GM18867 (cell line): ENCODE measurements around the gene NHSL1.

Experiments used
- ATAC-seq: cut with Tn5 transposase; IDR thresholded peaks from one replicate; pipeline ENCODE4 v1.9.1; 2021; ENCODE audit warnings: mild to moderate bottlenecking, moderate library complexity; ENCODE audit not compliant: unreplicated experiment

Gene NHSL1, protein sequence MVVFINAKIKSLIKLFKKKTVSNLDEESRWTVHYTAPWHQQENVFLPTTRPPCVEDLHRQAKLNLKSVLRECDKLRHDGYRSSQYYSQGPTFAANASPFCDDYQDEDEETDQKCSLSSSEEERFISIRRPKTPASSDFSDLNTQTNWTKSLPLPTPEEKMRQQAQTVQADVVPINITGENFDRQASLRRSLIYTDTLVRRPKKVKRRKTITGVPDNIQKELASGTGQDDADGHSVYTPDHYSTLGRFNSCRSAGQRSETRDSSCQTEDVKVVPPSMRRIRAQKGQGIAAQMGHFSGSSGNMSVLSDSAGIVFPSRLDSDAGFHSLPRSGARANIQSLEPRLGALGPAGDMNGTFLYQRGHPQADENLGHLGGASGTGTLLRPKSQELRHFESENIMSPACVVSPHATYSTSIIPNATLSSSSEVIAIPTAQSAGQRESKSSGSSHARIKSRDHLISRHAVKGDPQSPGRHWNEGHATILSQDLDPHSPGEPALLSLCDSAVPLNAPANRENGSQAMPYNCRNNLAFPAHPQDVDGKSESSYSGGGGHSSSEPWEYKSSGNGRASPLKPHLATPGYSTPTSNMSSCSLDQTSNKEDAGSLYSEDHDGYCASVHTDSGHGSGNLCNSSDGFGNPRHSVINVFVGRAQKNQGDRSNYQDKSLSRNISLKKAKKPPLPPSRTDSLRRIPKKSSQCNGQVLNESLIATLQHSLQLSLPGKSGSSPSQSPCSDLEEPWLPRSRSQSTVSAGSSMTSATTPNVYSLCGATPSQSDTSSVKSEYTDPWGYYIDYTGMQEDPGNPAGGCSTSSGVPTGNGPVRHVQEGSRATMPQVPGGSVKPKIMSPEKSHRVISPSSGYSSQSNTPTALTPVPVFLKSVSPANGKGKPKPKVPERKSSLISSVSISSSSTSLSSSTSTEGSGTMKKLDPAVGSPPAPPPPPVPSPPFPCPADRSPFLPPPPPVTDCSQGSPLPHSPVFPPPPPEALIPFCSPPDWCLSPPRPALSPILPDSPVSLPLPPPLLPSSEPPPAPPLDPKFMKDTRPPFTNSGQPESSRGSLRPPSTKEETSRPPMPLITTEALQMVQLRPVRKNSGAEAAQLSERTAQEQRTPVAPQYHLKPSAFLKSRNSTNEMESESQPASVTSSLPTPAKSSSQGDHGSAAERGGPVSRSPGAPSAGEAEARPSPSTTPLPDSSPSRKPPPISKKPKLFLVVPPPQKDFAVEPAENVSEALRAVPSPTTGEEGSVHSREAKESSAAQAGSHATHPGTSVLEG (N-terminal part only)

DNA sequence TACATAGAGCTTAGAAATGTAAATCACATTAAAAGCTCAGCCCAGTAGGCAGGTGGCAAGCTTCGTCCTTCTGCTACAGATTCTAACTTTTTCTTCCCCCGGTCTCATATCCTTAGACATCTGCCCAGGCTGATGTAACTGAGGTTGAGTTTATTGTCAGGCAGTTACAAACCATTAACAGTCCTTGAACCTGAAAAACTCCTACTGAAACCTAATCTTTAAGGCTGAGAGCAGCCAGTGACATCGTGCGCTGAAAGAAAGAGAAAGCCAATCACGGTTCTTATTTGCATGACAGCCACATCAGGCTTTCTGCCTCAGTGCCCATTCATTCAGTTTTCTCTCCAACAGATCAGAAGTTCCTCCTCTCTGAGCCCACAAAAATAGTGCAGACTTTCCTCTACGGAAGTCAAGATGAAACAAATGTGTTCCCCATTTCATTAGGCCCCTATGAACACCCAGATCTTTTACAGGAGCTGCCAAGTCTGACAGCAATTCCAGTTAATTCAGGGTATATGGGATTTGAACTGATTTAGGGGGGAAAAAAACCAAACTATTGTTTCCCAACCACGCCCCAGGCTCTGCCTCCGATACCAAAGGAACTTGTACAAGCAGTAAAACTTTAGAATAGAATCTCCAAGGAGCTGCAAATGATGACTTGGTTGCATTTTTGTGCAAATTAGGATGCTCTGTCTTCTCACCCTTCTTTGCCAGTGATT, at the start of gene NHSL1:
Gene NHSL1 (minus strand): TSS at position 192 of the 716 bp plus-strand sequence. CDS start 204 bp downstream, outside the sequence.
- peak; percentile 89 for ATAC-seq

DNA sequence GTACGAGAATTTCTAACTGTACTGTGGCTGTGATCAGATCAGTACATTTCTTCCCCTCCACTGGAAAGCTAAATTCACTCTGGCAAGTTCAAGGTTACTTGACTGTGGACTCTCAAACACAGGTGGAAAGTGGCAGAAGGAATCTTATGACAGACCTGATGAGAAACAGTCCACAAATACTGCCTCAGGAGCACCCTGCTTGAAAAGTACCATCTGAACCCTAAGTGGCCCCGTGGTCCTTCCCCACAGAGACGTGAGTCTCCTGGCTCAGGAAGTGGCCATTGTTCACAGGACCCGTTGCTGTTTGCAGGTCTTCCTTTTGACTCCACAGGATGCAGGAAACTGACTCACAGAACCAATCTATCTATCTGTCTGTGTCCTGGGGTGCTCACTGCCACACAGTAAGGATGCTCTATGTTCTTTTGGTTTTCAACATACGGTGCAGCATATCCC, 47.5 kb upstream of the NHSL1 start:
- ATAC-seq: no peak

DNA sequence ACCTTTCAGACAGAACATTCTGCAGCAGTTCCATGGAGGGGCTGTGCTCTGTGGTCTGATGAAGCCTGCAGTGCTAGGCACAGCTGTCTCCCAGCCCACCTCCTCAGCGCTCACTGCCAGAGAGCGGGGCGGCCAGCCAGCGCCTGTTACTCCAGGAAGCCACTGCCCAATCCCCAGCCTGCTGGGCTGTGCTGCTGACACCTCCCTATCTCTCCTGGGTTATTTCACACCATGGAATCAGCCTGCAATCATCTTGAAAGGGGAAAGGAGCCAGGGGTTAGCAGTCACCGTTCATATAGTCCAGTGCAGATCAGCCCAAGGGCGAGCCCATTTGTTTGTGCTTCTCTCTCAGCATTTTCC, 46.3 kb upstream of the NHSL1 start:
- no peak for ATAC-seq

DNA sequence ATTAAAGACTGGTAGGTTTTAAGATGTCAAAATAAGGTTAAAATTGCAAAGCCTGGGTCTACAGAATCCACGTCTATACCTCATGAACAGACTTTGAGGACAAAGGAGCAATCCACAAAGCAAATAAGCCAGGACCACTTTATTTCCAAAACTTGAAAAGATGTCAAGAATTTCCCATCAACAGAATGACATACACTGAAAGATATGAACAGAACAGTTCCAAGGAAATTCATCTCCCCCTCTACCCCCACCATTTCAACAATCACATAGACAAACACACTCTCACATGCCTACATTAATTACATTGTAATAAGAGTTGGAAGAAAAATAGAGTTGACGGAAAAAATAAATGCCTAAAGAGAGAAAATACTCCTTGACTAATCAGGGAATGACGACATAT, 45.2 kb upstream of the NHSL1 start:
- no peak for ATAC-seq

DNA sequence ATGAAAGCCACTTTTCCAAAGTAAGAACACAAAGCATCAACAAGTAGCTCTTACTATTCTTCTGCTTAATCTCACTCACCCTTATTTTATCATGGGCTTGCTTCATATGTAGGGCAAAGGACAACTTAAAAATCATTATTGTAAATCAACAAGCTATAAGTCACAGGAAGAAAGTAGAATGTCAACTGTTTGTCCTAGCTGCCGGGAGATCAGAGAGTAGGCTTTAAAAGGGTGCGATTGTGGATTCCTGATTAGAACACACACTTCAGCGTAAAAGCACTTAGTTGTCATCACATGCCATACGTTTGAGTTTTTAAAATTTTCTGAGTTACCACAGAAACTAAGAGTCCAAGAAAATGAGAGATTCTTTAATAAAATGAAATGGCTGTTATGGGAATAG, 44.4 kb upstream of the NHSL1 start:
- no peak for ATAC-seq

DNA sequence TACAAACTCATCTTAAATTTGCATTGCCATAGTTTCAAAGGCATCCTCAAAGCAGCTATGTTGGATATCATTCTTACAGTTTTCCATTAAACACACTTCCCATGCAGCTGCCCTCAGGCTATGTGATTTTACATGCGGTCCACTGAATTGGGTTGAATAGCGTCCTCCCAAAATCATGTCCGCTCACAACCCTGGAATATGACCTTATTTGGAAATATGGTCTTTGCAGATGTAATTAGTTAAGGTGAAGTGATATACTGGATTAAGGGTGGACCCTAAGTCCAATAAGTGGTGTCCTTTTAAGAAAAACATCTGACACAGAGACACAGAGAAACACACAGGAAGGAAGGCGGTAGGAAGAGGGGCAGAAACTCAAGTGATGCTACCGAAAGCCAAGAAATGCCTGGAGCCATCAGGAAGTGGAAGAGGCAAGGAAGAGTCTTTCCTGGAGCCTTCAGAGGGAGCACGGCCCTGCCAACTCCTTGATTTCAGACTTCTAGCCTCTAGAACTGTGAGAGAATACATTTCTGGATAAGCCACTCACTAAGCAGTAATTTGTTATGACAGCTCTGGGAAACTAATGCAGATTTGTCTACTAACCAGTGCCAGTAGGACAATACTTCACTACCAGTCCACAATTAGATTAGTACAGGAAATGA, 42.7 kb upstream of the NHSL1 start:
- ATAC-seq: no peak

DNA sequence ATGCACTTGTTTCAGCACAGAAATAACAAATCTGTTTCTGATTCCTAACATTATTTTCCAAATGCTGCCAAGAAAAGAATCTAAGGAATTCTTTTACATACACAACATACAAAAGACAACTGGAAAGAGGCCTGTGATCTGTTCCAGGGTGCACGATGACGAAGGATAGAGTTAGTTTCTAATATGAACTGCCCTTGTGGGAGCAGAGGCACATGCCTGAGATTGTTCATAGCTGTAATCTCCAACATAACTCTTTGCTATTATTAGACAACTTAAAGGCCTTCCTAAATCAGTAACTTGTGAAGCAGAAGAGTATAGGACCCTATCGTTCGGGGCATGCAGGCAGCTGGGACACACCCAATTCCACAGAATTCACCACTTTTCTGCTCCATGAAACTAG, 41.2 kb upstream of the NHSL1 start:
- ATAC-seq: no peak

DNA sequence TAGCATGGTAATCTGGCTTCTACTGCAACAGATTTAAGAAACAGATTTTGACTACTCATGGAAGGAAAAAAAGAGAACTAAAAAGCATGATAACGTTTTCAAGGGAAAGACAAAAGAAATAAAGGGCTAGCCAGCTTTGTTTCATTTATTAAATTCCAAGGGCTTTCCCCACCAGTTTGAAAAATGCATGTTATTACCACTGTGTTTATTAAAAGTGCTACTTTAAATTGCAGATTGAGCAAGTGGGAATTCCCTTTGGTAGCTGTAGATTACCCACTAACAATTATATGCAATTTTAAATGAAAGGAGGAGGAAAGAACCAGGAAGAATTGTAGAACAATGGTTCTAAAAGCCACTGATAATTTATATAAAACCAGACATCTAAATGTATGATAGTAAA, 40.6 kb upstream of the NHSL1 start:
- no peak for ATAC-seq

DNA sequence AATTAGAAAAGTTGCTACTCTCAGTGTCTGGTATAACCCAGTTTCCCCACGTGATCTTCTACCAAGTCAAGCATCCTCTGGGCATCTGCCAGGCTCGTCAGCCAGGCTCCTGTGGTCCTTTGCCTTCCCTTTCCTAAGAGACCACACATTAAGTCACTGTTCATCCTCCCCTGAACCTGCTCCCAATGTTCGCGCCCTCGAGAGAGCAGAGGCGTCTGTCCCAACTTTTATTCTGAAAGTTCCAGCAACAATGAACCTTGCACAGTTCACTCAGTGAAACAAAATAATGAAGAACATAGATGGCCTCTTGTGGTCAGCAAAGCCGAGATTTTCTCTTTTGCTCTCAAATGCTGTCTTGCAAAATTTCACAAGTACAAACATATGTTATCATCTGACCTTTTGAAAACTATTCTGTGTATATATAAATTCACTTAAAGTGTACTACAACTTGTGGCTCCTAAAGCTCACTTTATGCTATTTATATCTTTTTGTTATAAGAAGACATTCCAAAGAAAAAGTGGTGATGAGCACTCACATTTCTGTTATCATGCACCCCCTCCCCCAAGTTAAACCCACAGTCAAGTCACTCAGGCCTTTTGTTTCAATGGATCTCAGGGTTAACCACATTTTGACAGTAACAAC, 39.2 kb upstream of the NHSL1 start:
- no peak for ATAC-seq

DNA sequence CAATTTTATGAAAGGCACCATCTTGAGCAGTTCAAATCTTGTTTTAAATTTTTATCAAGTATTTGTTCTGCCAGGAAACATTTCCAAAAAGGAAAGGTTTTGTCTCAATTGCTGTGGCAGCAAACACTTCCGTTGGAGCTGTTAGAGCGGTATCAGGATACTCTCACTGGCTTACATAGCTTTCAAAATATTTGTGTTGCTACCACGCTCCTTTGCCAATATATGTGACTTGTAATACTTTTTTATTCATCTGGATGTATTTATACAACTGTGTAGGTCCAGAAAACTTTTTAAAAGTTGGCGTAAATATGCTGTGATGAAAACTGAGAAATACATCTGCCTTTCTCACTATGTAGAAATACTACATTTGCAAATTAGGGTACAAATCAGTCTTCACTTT, 37.8 kb upstream of the NHSL1 start:
- ATAC-seq: no peak

DNA sequence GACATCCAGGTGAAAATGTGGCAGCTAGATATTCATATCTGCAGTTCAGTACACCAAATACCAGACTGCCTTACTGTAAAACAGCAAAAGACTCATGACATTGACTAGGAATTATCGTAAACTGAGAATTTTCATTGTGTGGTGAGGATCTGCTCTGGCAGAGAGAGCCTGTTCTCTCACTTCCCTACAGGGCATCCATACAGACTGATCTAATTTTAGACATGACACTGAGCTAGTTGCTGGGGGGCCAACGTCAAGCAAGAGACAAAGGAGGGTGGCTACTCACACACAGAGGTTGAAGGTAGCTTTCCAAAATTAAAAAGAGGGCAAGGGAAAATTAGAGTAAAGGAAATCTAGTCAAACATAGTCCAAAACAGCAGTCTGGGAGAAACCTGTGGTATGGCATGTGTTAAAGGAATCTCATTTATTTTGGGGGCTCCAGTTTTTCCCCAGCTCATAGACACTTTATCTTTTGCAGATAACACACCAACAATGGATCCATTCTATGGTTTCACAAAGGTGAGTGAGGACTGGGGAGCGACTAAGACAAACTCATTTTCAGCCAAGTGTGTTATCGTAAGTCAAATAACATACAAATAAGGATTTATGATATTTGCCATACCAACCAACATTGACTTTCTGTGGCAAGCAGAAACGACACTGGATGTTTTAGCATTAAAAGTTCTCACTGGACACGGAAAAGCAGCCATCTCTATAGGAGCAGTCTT, 36.6 kb upstream of the NHSL1 start:
- no peak for ATAC-seq

DNA sequence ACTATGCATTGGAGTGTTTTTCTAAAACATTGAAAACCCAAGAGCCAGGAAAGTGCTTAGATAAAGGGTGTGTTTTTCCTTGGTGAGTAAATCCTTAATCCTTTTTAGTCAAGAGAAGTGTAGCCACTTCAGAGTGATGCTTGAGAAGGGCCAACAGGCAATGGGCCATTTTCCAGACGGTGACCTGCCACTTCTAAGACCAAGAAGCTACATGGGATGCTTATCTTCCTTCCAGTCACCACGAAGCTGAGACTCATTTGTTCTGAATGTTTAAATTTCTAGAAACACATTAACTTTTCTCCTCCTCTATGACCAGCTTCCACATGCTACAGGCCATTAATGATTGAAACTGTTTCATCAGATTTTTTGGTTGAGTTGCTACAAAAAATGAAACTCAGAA, 34.4 kb upstream of the NHSL1 start:
- no peak for ATAC-seq

DNA sequence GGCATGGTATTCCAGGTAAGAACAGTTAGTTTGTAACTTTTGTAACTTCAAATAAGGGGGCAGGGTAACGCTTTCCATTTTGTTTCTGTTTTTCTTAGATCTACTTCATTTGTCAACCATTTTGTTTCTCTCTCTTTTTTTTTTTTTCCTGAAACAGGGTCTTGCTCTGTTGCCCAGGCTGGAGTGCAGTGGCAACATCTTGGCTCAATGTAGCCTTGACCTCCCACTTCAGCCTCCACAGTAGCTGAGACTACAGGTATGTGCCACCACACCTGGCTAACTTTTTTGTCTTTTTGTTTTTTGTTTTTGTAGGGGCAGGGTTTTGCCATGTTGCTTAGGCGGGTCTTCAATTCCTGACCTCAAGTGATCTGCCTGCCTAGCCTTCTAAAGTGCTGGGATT, 32.1 kb upstream of the NHSL1 start:
- ATAC-seq: no peak

DNA sequence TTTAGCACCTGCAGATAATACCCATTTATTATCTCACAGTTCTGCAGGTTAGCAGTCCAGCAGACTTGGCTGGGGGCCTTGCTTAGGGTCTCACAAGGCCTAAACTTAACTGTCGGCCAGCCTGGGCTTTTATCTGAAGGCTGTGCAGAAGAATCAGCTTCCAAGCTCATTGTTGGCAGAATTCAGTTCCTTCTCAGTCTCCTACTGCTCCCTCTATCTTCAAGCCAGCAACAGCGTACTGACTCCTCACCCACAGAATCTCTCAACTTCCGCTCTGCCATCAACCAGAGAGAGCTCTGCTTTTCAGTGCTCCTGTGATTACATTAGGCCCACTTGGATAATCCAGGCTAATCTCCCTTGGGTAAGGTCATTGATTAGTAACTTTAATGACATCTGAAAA, 30.2 kb upstream of the NHSL1 start:
- no peak for ATAC-seq

DNA sequence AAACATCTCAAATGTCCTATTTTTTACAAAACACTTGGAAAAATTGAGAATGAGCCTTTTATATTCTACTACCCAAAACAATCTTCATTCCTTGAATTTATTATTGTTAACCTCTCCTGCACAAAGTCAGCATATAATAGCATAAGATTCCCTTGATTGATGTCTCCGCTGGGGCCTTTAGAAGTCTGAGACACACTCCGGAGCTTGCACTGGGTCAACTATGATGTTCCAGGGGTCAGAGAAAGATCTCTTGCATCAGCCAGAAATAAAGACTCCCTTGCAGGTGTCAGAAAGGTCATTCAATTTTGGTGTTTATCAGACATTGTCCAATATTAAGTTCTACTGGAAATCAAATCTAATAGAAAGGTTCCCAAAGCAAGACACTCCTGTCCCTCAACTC, 29.7 kb upstream of the NHSL1 start:
- no peak for ATAC-seq

DNA sequence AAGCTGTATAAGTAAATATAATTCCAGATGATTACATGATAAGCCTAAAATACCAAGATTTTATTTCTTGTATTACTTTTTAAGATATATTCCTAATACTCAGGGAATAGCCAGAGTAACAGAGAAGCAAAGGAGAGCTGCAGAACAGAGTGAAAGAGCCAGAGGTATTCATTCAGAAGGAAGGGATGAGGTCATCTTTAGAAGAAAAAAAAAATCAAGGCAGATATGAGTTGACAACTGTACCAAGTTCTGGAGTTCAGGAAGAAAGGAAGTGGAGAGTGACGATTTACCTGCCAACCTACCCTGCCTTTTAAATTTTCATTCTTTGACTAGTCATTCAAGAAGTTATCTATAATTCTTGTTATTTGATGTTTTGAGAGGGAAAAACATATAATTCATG, 28.8 kb upstream of the NHSL1 start:
- ATAC-seq: no peak

DNA sequence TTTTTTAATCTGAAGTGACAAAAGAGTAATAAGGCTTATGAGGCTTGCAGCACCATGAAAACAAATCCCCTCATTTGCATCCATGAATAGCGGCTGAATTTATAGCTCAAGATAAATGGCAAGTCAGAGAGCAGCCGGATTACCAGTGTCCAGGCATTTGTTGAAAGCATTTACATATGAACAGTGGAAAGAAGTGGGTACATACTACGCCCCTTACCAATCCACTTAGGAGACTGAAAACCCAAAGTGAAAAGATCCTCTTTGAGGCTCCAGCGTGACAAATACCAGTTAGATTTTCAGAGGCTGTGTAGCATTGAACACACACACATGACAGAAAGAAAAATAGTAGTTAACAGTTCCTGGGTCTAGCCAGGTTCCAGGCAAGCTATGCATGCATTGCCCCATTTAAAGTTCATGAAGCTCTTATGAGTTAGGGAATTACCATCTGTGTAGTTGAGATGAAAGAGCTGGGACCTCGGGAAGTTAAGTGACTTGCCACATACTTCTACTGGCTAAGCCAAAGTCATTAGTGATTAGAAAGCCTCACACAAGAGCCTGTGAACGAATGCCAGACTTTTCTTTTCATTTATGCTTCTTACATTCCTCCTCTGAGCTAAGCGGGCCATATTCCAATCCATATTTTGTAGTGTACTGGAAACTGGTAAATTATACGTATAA, 28.3 kb upstream of the NHSL1 start:
- no peak for ATAC-seq

DNA sequence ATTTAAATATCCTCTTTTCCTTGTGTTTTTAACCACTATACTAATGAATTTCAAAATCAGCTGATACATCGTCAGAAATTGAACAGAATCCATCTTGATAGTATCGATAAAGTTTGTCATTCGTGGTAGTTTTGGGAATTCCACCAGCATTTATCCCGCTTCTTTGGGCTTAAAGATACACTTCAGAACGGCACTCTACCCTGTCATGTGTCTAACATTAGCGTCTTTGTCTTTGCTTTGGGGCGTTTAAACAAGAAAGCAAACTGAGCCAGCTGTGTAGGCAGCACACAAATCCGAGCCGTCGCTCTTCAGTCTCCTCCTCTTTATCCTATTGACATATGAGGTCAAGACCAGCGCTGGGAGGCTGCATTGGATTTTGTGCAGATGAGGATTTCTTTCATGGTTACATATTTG, 27.5 kb upstream of the NHSL1 start:
- ATAC-seq: no peak
